CD4-positive, CD25-positive, alpha-beta regulatory T cell (primary cell): ENCODE measurements around the gene VPREB3. TPM values are rescaled to one million over a fixed set of nuclear protein-coding genes. Genes with fewer than 3 reads are reported as not detected.

ENCODE experiments used
- ATAC-seq, 2 donors: fragments of 150-1000 bp; cut with Tn5 transposase; one replicate each; pipeline ENCODE4 v1.10.0; 2021; ENCODE audit warnings: low read depth in 2 of 2, moderate number of reproducible peaks in 2 of 2, moderate library complexity in 1 of 2
- DNase-seq, 3 donors: peaks; one replicate each; pipeline versions ENCODE4 v3.0.0 to v3.0.0-alpha.2; 2012 to 2022; ENCODE audit warnings: mixed read lengths in 1 of 3
- H3K27ac ChIP-seq: one replicate; pipeline ENCODE4 v1.7.0; 2013; ENCODE audit warnings: mild to moderate bottlenecking, low read length; ENCODE audit not compliant: insufficient read depth, poor library complexity, severe bottlenecking
- H3K27me3 ChIP-seq: one replicate; pipeline ENCODE4 v1.7.0; 2013; ENCODE audit warnings: low read length; ENCODE audit not compliant: control insufficient read depth, insufficient read depth
- H3K36me3 ChIP-seq: one replicate; pipeline ENCODE4 v1.7.0; 2013; ENCODE audit warnings: mild to moderate bottlenecking, low read length, moderate library complexity; ENCODE audit not compliant: control insufficient read depth, insufficient read depth
- H3K4me1 ChIP-seq: 2 replicates; pipeline ENCODE4 v1.7.0; 2013; ENCODE audit warnings: mild to moderate bottlenecking, low read length; ENCODE audit not compliant: insufficient read depth, control insufficient read depth, poor library complexity, severe bottlenecking
- H3K4me3 ChIP-seq: one replicate; pipeline ENCODE4 v1.7.0; 2013; ENCODE audit warnings: low read depth, mild to moderate bottlenecking, low read length, moderate library complexity
- H3K9me3 ChIP-seq, 2 experiments: 1 replicate in 1 of 2; 2 replicates in 1 of 2; pipeline ENCODE4 v1.7.0; 2013; ENCODE audit warnings: low read length in 2 of 2, mild to moderate bottlenecking in 1 of 2, moderate library complexity in 1 of 2; ENCODE audit not compliant: control insufficient read depth in 2 of 2
- H3K27ac Mint-ChIP-seq, 3 donors: one replicate each; pipeline ENCODE4 v1.8.0; 2020 to 2022; ENCODE audit warnings: mild to moderate bottlenecking in 3 of 3, mixed read lengths in 3 of 3, moderate library complexity in 2 of 3
- H3K27me3 Mint-ChIP-seq: one replicate; pipeline ENCODE4 v1.8.0; 2022; ENCODE audit warnings: mild to moderate bottlenecking, mixed read lengths
- H3K36me3 Mint-ChIP-seq: one replicate; pipeline ENCODE4 v1.8.0; 2020; ENCODE audit warnings: mixed read lengths
- H3K4me1 Mint-ChIP-seq, 4 donors: one replicate each; pipeline ENCODE4 v1.8.0; 2020 to 2022; ENCODE audit warnings: mixed read lengths in 4 of 4, mild to moderate bottlenecking in 1 of 4
- H3K4me3 Mint-ChIP-seq, 4 donors: one replicate each; pipeline ENCODE4 v1.8.0; 2020 to 2022; ENCODE audit warnings: mild to moderate bottlenecking in 4 of 4, mixed read lengths in 4 of 4, moderate library complexity in 3 of 4
- H3K9me3 Mint-ChIP-seq, 7 donors: one replicate each; pipeline ENCODE4 v1.8.0; 2020 to 2022; ENCODE audit warnings: mixed read lengths in 7 of 7, mild to moderate bottlenecking in 3 of 7, moderate library complexity in 2 of 7
- polyA plus RNA-seq, 4 donors: library from polyadenylated mRNA; unstranded; fragments of 300-500 nt; fragmentation: Illumina TruSeq; gene quantifications; one replicate each; pipeline ENCODE4 v1.2.3, GENCODE V29; 2021
- total RNA-seq: library from RNA; stranded (reverse); gene quantifications from one replicate; pipeline ENCODE4 v1.2.3, GENCODE V29; 2022

Gene VPREB3
- total and polyA plus RNA-seq, 5 donors from 2014 or later, result 0.74 to 4.5 (median 1.5) TPM; not detected in 1

DNA sequence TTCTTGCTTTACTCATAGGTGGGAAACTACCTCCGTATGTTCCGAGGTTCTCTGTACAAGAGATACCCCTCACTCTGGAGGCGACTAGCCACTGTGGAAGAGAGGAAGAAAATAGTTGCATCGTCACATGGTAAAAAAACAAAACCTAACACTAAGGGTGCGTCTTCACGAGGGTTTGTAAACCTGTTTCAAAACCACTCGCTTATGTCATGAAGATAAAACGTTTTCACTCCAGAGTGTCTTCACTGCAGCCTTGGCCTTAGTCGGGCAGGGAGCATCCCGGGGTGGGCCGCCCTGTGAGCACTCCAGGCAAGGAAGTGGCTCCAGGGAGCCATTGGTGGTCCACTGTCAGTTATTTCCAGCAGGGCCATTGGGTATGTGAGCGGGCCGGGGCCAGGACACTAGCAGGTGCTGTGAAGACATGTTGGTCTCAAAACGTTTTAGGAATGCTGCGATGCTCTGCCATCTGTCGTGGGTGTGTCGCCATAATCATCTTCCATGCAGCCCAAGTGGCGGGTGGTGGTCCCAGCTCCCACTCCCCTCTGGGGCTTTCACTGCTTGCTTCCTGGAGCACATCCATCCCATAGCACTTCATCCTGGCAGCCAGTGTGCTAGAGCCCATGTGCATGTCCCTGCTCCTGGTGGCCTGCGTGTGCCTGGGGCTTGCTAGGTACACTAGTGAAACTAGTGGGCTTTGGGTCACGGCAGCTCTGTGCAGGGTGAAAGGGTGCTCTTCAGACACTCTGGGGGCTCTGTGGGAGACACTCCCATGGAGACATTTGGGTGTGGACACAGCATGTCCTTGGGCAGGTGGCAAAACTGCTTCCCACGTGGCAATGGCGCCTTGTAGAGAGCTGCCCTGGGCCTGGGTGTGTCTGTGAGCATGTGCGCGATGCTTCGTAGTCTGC is 37.8 kb upstream of the VPREB3 start:
- H3K9me3 ChIP-seq, result no peaks in the 10 kb centered on the region
- Mint-ChIP-seq H3K27me3 (no peaks in the 10 kb centered on the region), H3K4me3 (peak overlapping the region in 2 of 4 donors; percentile 53 to 58), H3K9me3 (no peaks in the 10 kb centered on the region), H3K36me3 (peaks cover 20% of the 10 kb centered on the region), H3K4me1 (peaks cover 14 to 41% (median 29%) of the 10 kb centered on the region in 4 donors), H3K27ac (peak overlapping the region in 1 of 3 donors; percentile 59)
- H3K36me3 ChIP-seq, result peaks cover 45% of the 10 kb centered on the region
- DNase-seq, result no peak
- no peak overlapping the region for H3K4me3 ChIP-seq
- H3K27me3 ChIP-seq, result no peaks in the 10 kb centered on the region
- H3K4me1 ChIP-seq, result peaks cover 14% of the 10 kb centered on the region
- ATAC-seq, result no peak
- no peak overlapping the region for H3K27ac ChIP-seq

DNA sequence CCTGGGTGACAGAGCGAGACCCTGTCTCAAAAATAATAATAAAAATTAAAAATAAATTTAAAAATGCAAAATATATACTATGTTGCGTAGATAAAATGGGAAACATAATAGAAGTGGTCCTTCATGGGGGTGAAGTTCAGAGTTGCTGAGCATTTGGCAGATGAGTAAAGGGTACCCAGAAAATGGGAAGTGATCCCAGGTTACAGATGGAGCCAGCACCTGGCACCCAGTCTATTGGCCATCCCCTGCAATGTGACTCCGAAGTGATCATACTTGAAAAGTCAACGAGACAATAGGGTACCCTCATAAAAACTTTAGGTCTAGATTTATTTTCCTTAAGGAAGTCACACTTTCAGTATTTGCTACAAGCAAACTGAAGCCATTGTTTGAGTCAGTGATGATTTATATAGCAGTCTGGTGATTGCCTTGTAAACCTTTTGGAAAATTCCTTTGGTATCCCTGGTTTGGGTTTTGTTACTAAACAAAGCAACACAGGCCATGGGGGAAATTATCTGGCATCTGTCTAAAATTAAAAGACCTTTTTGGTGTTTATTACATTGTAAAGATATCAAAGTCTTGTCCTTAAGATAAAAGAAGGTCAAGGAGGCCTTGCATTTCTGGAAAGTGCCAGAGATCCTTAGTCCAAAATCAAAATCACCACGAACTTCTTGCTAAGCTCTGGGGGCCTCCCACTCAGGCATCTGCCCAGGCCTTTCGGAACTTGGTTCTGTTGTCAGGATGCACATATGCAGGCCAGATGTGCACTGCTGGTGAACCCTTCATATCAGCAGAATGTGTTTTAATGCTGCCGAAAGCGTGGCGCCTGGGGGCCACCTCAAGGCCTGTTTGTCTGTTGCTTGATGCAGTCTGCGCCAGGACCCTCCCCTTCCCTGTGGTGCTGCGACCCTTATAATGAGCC is 36.9 kb upstream of the VPREB3 start:
- H3K4me1 Mint-ChIP-seq, result peaks cover 14 to 48% (median 33%) of the 10 kb centered on the region in 4 donors
- no peak overlapping the region for H3K27ac Mint-ChIP-seq
- no peak overlapping the region for H3K27ac ChIP-seq

DNA sequence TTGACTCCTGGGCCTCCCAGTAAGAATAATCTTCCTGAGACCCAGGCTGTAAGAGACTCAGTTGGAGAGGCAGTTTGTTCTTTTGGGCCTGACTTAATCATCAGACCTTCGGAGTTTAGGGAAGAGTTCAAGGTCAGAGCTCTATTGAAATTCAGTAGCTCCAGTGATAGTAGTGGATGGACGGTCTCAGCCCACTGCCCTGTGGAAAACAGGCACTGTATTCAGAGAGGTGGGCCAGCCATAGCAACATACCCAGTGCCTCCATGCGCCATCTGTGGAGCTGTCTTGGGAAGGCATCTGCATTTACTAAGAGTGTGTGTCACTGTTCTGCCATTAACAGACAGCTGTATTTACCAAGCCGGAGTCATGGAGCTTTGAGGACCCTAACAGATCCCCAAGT is 35.4 kb upstream of the VPREB3 start:
- Histone ChIP-seq H3K4me1 (peaks cover 20% of the 10 kb centered on the region), H3K27ac (no peak overlapping the region), H3K36me3 (peaks cover 29% of the 10 kb centered on the region), H3K4me3 (no peak overlapping the region), H3K9me3 (no peaks in the 10 kb centered on the region), H3K27me3 (no peaks in the 10 kb centered on the region)
- H3K9me3 Mint-ChIP-seq, result no peaks in the 10 kb centered on the region
- H3K36me3 Mint-ChIP-seq, result peaks cover 12% of the 10 kb centered on the region
- H3K4me1 Mint-ChIP-seq, result peaks cover 14 to 51% (median 34%) of the 10 kb centered on the region in 4 donors
- ATAC-seq, result no peak
- no peak for DNase-seq
- peak overlapping the region in 3 of 4 donors; percentile 35 to 76 (median 39) for H3K4me3 Mint-ChIP-seq
- peak overlapping the region in 1 of 3 donors; percentile 59 for H3K27ac Mint-ChIP-seq
- H3K27me3 Mint-ChIP-seq, result no peaks in the 10 kb centered on the region

More for the DNA sequence above, 36.9 kb upstream of the VPREB3 start:
- ATAC-seq, result no peak
- Mint-ChIP-seq H3K4me3 (no peak overlapping the region), H3K36me3 (peaks cover 13% of the 10 kb centered on the region), H3K9me3 (no peaks in the 10 kb centered on the region), H3K27me3 (no peaks in the 10 kb centered on the region)
- Histone ChIP-seq H3K4me1 (peaks cover 20% of the 10 kb centered on the region), H3K9me3 (no peaks in the 10 kb centered on the region), H3K27me3 (no peaks in the 10 kb centered on the region), H3K36me3 (peaks cover 38% of the 10 kb centered on the region), H3K4me3 (no peak overlapping the region)
- no peak for DNase-seq

DNA sequence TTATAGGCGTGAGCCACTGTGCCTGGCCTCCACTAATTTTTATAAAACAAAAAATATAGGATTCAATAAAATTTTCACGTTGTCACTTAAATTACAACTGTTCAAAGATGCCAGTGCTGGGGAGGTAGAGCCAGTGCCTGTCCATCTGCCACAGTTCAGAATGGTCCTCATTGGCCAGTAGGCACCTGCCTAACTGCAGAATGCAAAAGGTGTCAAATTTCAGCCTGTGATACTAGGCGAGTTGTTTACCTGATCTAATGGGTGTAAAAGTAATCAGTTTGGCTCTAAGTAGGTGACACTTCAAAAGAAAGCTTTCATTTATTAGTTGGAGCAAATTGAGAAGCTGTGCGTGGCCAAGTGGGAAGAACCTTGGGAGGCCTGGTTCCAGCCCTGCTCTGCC is 34.9 kb upstream of the VPREB3 start:
- Histone ChIP-seq H3K4me3 (no peak overlapping the region), H3K27me3 (no peaks in the 10 kb centered on the region), H3K27ac (no peak overlapping the region), H3K4me1 (peaks cover 20% of the 10 kb centered on the region), H3K9me3 (no peaks in the 10 kb centered on the region), H3K36me3 (peaks cover 26% of the 10 kb centered on the region)
- H3K27me3 Mint-ChIP-seq, result no peaks in the 10 kb centered on the region
- H3K4me1 Mint-ChIP-seq, result peaks cover 14 to 51% (median 35%) of the 10 kb centered on the region in 4 donors
- H3K27ac Mint-ChIP-seq, result no peak overlapping the region
- DNase-seq (no peak), ATAC-seq (no peak)
- no peaks in the 10 kb centered on the region for H3K9me3 Mint-ChIP-seq
- peak overlapping the region; percentile 75 to 95 (median 84) for H3K4me3 Mint-ChIP-seq
- H3K36me3 Mint-ChIP-seq, result peaks cover 12% of the 10 kb centered on the region

DNA sequence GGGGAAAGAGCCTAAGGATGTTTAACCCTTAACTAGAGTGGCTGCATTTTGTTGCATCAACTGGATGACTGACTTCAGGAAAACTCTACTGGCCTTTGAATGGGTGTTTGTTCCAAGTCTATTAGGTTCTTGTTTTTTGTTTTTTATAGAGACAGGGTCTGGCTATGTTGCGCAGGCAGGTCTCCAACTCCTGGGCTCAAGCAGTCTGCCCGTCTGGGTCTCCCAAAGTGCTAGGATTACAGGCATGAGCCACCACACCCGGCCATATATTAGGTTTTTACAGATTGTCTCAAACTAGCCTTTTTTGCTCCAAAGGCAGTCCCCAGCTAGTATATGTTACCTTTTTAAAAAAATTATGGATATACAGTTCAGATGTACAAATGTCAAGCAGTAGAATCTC is 33.7 kb upstream of the VPREB3 start:
- Mint-ChIP-seq H3K4me1 (peaks cover 14 to 51% (median 31%) of the 10 kb centered on the region in 4 donors), H3K9me3 (no peaks in the 10 kb centered on the region), H3K27me3 (no peaks in the 10 kb centered on the region), H3K27ac (peak overlapping the region in 2 of 3 donors; percentile 84 to 94), H3K4me3 (peak overlapping the region; percentile 91 to 95 (median 92)), H3K36me3 (peaks cover 7% of the 10 kb centered on the region)
- DNase-seq, result no peak
- Histone ChIP-seq H3K4me1 (peaks cover 20% of the 10 kb centered on the region), H3K36me3 (peaks cover 15% of the 10 kb centered on the region), H3K9me3 (no peaks in the 10 kb centered on the region), H3K27me3 (no peaks in the 10 kb centered on the region), H3K4me3 (peak overlapping the region; percentile 92), H3K27ac (peak overlapping the region; percentile 99)
- ATAC-seq, result no peak

DNA sequence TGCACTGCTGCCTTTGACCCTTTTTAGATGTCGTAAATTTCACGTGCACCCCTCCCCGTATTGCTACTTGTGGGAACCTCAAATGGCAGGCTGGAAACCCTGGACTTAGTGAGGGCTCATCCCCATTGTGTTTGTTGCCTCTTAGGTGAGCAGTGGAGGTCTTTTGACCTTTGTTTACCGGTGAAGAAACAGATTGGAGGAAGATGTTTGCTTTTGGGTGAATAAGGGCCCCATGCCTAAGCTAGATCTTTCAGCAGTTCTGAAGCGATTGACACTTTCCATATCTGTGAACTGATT is 33.3 kb upstream of the VPREB3 start:
- Histone ChIP-seq H3K27me3 (no peaks in the 10 kb centered on the region), H3K4me1 (peaks cover 20% of the 10 kb centered on the region), H3K27ac (peak overlapping the region; percentile 99), H3K4me3 (peak overlapping the region; percentile 92), H3K36me3 (peaks cover 12% of the 10 kb centered on the region), H3K9me3 (no peaks in the 10 kb centered on the region)
- H3K4me1 Mint-ChIP-seq, result peaks cover 14 to 49% (median 30%) of the 10 kb centered on the region in 4 donors
- peak overlapping the region; percentile 74 to 94 (median 84) for H3K27ac Mint-ChIP-seq
- H3K27me3 Mint-ChIP-seq, result no peaks in the 10 kb centered on the region
- ATAC-seq (peak; percentile 8 to 13), DNase-seq (no peak)
- peak overlapping the region; percentile 91 to 95 (median 92) for H3K4me3 Mint-ChIP-seq
- peaks cover 7% of the 10 kb centered on the region for H3K36me3 Mint-ChIP-seq
- no peaks in the 10 kb centered on the region for H3K9me3 Mint-ChIP-seq

DNA sequence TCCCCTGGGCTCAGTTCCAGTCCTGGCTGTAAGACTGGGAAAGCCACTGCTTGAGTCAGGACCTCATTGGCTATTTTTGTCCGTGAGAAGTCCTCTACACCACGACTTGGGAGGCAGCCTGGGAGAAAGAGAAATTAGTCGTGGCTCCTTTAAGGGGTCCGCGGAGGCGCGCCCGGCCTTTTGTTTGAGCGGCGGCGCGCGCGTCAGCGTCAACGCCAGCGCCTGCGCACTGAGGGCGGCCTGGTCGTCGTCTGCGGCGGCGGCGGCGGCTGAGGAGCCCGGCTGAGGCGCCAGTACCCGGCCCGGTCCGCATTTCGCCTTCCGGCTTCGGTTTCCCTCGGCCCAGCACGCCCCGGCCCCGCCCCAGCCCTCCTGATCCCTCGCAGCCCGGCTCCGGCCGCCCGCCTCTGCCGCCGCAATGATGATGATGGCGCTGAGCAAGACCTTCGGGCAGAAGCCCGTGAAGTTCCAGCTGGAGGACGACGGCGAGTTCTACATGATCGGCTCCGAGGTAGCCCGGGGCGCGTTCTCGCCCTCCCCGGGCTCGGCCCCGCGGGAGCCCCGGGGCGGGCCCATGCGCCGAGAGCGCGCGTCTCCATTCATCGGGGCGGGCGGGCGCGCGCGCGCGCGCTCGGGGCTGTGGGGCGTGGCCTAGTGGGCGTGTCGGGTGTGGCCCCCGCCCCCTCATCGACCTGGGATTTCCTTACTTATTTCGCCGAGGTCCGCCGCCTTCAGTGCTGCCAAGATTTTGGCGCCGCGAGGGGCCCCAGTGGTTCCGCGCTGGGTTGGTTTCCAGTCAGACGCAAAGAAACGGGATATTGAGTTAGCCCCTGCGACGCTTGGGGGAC is 32.8 kb upstream of the VPREB3 start, which contains the start of gene SMARCB1:
SMARCB1 (plus strand) TSS at position 215 of the 848 bp plus-strand sequence; CDS start at position 419, 204 bp downstream.
- peaks cover 14 to 43% (median 29%) of the 10 kb centered on the region in 4 donors for H3K4me1 Mint-ChIP-seq

More for the DNA sequence above, 32.8 kb upstream of the VPREB3 start, which contains the start of gene SMARCB1:
- Mint-ChIP-seq H3K4me3 (peak within 1 kb of the TSS; percentile 91 to 95 (median 92)), H3K36me3 (peaks cover 7% of the 10 kb centered on the region), H3K27me3 (no peaks in the 10 kb centered on the region), H3K9me3 (no peaks in the 10 kb centered on the region), H3K27ac (peak within 1 kb of the TSS; percentile 94 to 95 (median 94))
- H3K4me1 ChIP-seq, result peaks cover 20% of the 10 kb centered on the region
- H3K4me3 ChIP-seq, result peak within 1 kb of the TSS; percentile 92
- peak within 1 kb of the TSS; percentile 99 for H3K27ac ChIP-seq
- ATAC-seq (peak; percentile 84 to 86), DNase-seq (peak; percentile 80 to 92 (median 89))
- peaks cover 7% of the 10 kb centered on the region for H3K36me3 ChIP-seq
- H3K9me3 ChIP-seq, result no peaks in the 10 kb centered on the region
- no peaks in the 10 kb centered on the region for H3K27me3 ChIP-seq
